Kidney capillary endothelial cell (primary cell): Measurements from ENCODE around the gene ABITRAM.
"Not testable (repeated sequence)": the region's sequence is repeated elsewhere in the genome, so short reads cannot be mapped to it uniquely, and the experiment has no call there.

Experiments
- DNase-seq: peaks from one replicate; pipeline ENCODE4 v3.0.0-alpha.2; 2018; ENCODE audit warnings: low spot score

The ABITRAM gene

GRCh38 chr9:108928386-108928785 lies 5.8 kb upstream of the ABITRAM start:
- DNase-seq: no peak

- DNase-seq: no peak
Observed at GRCh38 chr9:108933231-108933717, 926 bp upstream of the ABITRAM start.

GRCh38 chr9:108933718-108934322 lies 380 bp upstream of the ABITRAM start, which contains the start of gene ELP1:
Gene ELP1, minus strand, starts transcription at chr9:108934124. Its CDS starts 2,978 bp downstream, at chr9:108931146.
- peak; percentile 89 for DNase-seq

- DNase-seq: no peak
Observed at GRCh38 chr9:108937561-108938305, 3.5 kb downstream of the ABITRAM start.

- DNase-seq: no peak
Observed at GRCh38 chr9:108939975-108940374, 5.8 kb downstream of the ABITRAM start.

GRCh38 chr9:108950168-108950567 lies 16.0 kb downstream of the ABITRAM start:
- peak; percentile 26 for DNase-seq

- DNase-seq: no peak
Observed at GRCh38 chr9:108951578-108951977, 17.4 kb downstream of the ABITRAM start.

GRCh38 chr9:108953983-108954574 lies 19.9 kb downstream of the ABITRAM start:
- peak; percentile 31 for DNase-seq

GRCh38 chr9:108956022-108956630 lies 21.9 kb downstream of the ABITRAM start:
- no peak for DNase-seq

GRCh38 chr9:108956631-108957026 lies 22.4 kb downstream of the ABITRAM start:
- no peak for DNase-seq

- DNase-seq: no peak
Observed at GRCh38 chr9:108960331-108960730, 26.1 kb downstream of the ABITRAM start.

GRCh38 chr9:108961151-108961550 lies 27.0 kb downstream of the ABITRAM start:
- DNase-seq: no peak

- DNase-seq: no peak
Observed at GRCh38 chr9:108963459-108964143, 29.4 kb downstream of the ABITRAM start.

- DNase-seq: no peak
Observed at GRCh38 chr9:108967916-108968315, 33.7 kb downstream of the ABITRAM start.

- DNase-seq: not testable (repeated sequence)
Observed at GRCh38 chr9:108971392-108971791, 37.2 kb downstream of the ABITRAM start.

- DNase-seq: no peak
Observed at GRCh38 chr9:108972186-108972585, 38.0 kb downstream of the ABITRAM start.

- no peak for DNase-seq
Observed at GRCh38 chr9:108972626-108973209, 38.5 kb downstream of the ABITRAM start.

- DNase-seq: no peak
Observed at GRCh38 chr9:108973895-108974294, 39.7 kb downstream of the ABITRAM start.

GRCh38 chr9:108978205-108978604 lies 44.0 kb downstream of the ABITRAM start:
- DNase-seq: no peak

GRCh38 chr9:108980893-108981292 lies 46.7 kb downstream of the ABITRAM start:
- no peak for DNase-seq

- DNase-seq: no peak
Observed at GRCh38 chr9:108983885-108984284, 49.7 kb downstream of the ABITRAM start.
